Measurements from ENCODE around the gene C1QB.

GRCh38 chr1:22646384-22646783, 6.7 kb upstream of the C1QB start:
- TF ChIP-seq CTCF (IDR thresholded peaks at IDR 0.05) = no peak
- no peak for TF ChIP-seq EZH2 (IDR thresholded peaks at IDR 0.05; ENCODE audit: borderline replicate concordance, insufficient read depth, low read depth, low read length, poor library complexity, severe bottlenecking)

All from B cell (primary cell).